ENCODE results near the gene C10orf88. TPM values are rescaled to one million over a fixed set of nuclear protein-coding genes. Genes with fewer than 3 reads are reported as not detected.

C10orf88 gene
- total and polyA plus RNA-seq, 3 donors from 2014 or later: 18.5 to 50.8 (median 20.6) TPM

DNA sequence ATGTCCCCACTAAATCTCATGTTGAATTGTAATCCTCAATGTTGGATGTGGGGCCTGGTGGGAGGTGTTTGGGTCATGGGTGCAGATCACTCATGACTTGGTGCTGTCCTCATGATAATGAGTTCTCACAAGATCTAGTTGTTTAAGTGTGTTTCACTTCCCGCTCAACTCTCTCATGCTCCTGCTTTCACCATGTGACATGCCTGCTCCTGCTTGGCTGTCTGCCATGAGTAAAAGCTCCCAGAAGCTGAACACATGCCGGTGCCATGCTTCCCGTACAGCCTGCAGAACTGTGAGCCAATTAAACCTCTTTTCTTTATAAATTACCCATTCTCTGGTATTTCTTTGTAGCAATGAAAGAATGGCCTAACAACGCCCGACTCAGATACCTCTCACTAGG lies 20.0 kb upstream of the C10orf88 start:
- no peak for DNase-seq
- no peak overlapping the region for H3K4me3 ChIP-seq
- no peak overlapping the region for H3K27ac ChIP-seq
- TF ChIP-seq, protein P1, sequence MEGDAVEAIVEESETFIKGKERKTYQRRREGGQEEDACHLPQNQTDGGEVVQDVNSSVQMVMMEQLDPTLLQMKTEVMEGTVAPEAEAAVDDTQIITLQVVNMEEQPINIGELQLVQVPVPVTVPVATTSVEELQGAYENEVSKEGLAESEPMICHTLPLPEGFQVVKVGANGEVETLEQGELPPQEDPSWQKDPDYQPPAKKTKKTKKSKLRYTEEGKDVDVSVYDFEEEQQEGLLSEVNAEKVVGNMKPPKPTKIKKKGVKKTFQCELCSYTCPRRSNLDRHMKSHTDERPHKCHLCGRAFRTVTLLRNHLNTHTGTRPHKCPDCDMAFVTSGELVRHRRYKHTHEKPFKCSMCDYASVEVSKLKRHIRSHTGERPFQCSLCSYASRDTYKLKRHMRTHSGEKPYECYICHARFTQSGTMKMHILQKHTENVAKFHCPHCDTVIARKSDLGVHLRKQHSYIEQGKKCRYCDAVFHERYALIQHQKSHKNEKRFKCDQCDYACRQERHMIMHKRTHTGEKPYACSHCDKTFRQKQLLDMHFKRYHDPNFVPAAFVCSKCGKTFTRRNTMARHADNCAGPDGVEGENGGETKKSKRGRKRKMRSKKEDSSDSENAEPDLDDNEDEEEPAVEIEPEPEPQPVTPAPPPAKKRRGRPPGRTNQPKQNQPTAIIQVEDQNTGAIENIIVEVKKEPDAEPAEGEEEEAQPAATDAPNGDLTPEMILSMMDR (IDR thresholded peaks at IDR 0.05): no peak
- TF ChIP-seq POLR2A (IDR thresholded peaks at IDR 0.05): no peak
- no peaks in the 10 kb centered on the region for H3K9me3 ChIP-seq
- H3K36me3 ChIP-seq (ENCODE audit: low read depth, missing control alignments): no peaks in the 10 kb centered on the region
- WGBS, 2 donors: 77 to 83% methylated on average over 5 of the region's 5 CpGs
- no peaks in the 10 kb centered on the region for H3K27me3 ChIP-seq
- no peaks in the 10 kb centered on the region for H3K4me1 ChIP-seq
- intact Hi-C loops (cut with DNase I; ENCODE audit: low total_unique reads): no loop called here

DNA sequence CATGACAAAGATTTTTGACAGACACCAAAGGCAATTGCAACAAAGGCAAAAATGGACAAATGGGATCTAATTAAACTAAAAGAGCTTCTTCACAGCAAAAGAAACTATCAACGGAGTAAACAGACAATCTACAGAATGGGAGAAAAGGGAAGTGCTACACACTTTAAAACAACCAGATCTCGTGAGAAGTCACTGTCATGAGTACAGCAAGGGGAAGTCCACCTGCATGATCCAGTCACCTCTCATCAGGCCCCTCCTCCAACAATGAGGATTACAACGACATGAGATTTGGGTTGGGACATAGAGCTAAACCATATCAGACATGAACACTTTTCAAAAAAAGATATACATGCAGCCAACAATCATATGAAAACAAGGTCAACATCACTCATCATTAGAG lies 14.7 kb upstream of the C10orf88 start:
- Histone ChIP-seq H3K36me3 (ENCODE audit: low read depth, missing control alignments) (no peaks in the 10 kb centered on the region), H3K4me3 (no peak overlapping the region), H3K4me1 (no peaks in the 10 kb centered on the region), H3K27me3 (no peaks in the 10 kb centered on the region), H3K27ac (no peak overlapping the region), H3K9me3 (no peaks in the 10 kb centered on the region)
- DNase-seq: no peak
- intact Hi-C loops (cut with DNase I; ENCODE audit: low total_unique reads): no loop called here
- WGBS, 2 donors: 75 to 83% methylated on average over 3 of the region's 3 CpGs
- TF ChIP-seq, protein P1 (IDR thresholded peaks at IDR 0.05): no peak
- no peak for TF ChIP-seq POLR2A (IDR thresholded peaks at IDR 0.05)

DNA sequence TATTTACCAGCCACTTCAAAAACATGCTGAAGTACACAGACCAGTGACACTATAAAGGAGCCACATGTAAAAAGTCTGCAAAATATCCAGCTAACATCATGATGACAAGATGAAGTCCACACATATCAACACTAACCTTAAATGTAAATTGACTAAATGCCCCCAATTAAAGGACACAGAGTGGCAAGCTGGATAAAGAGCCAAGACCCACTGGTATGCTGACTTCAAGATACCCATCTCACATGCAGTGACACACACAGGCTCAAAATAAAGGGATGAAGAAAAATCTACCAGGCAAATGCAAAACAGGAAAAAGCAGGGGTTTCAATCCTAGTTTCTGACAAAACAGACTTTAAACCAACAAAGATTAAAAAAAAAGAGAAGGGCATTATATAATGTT lies 12.9 kb upstream of the C10orf88 start:
- intact Hi-C loops (cut with DNase I; ENCODE audit: low total_unique reads): no loop called here
- H3K4me1 ChIP-seq: no peaks in the 10 kb centered on the region
- TF ChIP-seq, protein P1 (IDR thresholded peaks at IDR 0.05): no peak
- no peak for TF ChIP-seq POLR2A (IDR thresholded peaks at IDR 0.05)

DNA sequence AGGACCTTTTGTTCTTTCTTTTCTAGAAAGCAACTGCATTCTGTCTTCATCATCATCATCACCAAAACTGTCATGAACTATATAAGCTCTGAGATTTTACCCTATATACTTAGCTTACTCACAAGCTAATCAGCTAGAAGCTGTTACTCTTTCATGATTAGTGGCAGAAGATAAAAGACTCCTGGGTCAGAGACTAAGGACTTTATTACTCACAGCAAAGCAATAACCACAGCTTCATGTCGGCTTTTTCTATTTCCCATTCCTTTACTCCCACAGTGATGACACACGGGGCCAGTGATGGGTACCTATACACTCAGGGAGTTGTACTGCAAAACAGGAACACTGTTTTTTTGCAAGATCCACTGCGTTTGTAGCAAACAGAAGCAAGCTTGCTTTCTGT lies 8.4 kb upstream of the C10orf88 start:
- TF ChIP-seq, protein P1 (IDR thresholded peaks at IDR 0.05): no peak
- TF ChIP-seq POLR2A (IDR thresholded peaks at IDR 0.05): no peak
- no peak for DNase-seq
- Histone ChIP-seq H3K27ac (no peak overlapping the region), H3K4me3 (no peak overlapping the region), H3K4me1 (no peaks in the 10 kb centered on the region), H3K36me3 (ENCODE audit: low read depth, missing control alignments) (no peaks in the 10 kb centered on the region), H3K27me3 (no peaks in the 10 kb centered on the region), H3K9me3 (no peaks in the 10 kb centered on the region)
- intact Hi-C loops (cut with DNase I; ENCODE audit: low total_unique reads): no loop called here
- WGBS, 2 donors: 69% methylated on average over 3 of the region's 3 CpGs

More for the DNA sequence above, 12.9 kb upstream of the C10orf88 start:
- H3K4me3 ChIP-seq: no peak overlapping the region
- no peak overlapping the region for H3K27ac ChIP-seq
- DNase-seq: no peak
- no peaks in the 10 kb centered on the region for H3K9me3 ChIP-seq
- H3K27me3 ChIP-seq: no peaks in the 10 kb centered on the region
- H3K36me3 ChIP-seq (ENCODE audit: low read depth, missing control alignments): no peaks in the 10 kb centered on the region

DNA sequence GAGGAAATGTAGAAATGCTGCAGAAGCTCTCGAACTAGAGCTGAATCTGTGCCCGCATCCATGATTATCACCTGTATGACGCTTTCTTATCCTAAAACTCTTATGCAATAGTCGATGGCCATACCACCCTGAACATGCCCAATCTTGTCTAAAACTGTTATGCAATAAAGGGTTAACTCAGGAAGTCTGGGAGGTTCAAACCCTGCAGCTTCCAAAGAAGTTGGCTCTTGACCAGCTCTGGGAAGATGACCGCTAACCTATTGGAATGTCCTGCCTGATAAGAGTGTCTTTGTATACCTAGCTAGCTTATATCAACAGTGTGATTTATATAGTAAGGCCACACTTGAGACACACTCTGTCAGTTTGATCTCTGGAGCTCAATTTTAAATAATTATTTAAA lies 3.4 kb upstream of the C10orf88 start:
- WGBS, 2 donors: 76 to 84% methylated on average over 5 of the region's 5 CpGs
- intact Hi-C loops (cut with DNase I; ENCODE audit: low total_unique reads): no loop called here
- no peak overlapping the region for H3K27ac ChIP-seq
- H3K9me3 ChIP-seq: no peaks in the 10 kb centered on the region
- no peak for TF ChIP-seq POLR2A (IDR thresholded peaks at IDR 0.05)
- TF ChIP-seq, protein P1 (IDR thresholded peaks at IDR 0.05): no peak
- DNase-seq: no peak
- no peaks in the 10 kb centered on the region for H3K27me3 ChIP-seq
- H3K4me3 ChIP-seq: no peak overlapping the region
- H3K4me1 ChIP-seq: peaks cover 4% of the 10 kb centered on the region
- H3K36me3 ChIP-seq (ENCODE audit: low read depth, missing control alignments): no peaks in the 10 kb centered on the region

Data from testis (tissue), 3 donors.